Skeletal muscle satellite cell (primary cell): Measurements from ENCODE around the gene APEX1.
"Not testable (repeated sequence)": the region's sequence is repeated elsewhere in the genome, so short reads cannot be mapped to it uniquely, and the experiment has no call there.

Experiments used
- H3K27me3 ChIP-seq: 2 replicates; pipeline ENCODE4 v1.7.0; 2013; ENCODE audit warnings: low read length; ENCODE audit not compliant: control insufficient read depth, insufficient read depth
- H3K36me3 ChIP-seq: 2 replicates; pipeline ENCODE4 v1.7.0; 2013; ENCODE audit warnings: mild to moderate bottlenecking, control low read depth, low read length; ENCODE audit not compliant: insufficient read depth
- H3K4me1 ChIP-seq: 2 replicates; pipeline ENCODE4 v1.7.0; 2013; ENCODE audit warnings: low read length; ENCODE audit not compliant: control insufficient read depth, insufficient read depth
- H3K4me2 ChIP-seq: 2 replicates; pipeline ENCODE4 v1.7.0; 2013; ENCODE audit warnings: mild to moderate bottlenecking, low read length
- H3K4me3 ChIP-seq: 2 replicates; pipeline ENCODE4 v1.7.0; 2013; ENCODE audit warnings: low read length
- H3K9ac ChIP-seq: 2 replicates; pipeline ENCODE4 v1.7.0; 2013; ENCODE audit warnings: mild to moderate bottlenecking, low read depth, low read length, moderate library complexity
- H3K9me3 ChIP-seq: replicated peaks from 2 replicates; pipeline ENCODE4 v1.7.0; 2013; ENCODE audit warnings: mild to moderate bottlenecking, control low read depth, low read length

APEX1 gene

DNA sequence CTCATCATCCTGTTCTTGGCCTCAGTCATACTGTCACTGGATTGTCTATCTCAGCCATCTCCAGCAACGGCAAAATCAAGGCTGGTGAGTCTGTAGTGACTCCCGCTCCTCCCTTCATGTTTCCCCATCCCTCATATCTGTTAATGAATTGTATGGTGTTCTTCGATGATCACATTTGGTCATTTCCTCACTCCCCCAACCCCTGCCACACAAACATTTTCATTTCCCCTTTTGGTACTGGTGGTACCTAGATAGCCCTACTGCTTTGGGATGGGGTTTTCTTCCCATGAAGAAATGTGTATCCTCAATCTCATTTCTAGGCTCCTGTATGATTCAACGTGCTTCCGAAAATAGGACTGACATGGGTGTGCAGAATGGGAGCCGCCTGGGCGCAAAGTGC is 16.4 kb upstream of the APEX1 start:
- Histone ChIP-seq H3K4me2 (no peak overlapping the region), H3K9ac (no peak overlapping the region), H3K27me3 (no peaks in the 10 kb centered on the region), H3K4me1 (peaks cover 26% of the 10 kb centered on the region), H3K36me3 (no peaks in the 10 kb centered on the region), H3K4me3 (no peak overlapping the region), H3K9me3 (no peaks in the 10 kb centered on the region)

DNA sequence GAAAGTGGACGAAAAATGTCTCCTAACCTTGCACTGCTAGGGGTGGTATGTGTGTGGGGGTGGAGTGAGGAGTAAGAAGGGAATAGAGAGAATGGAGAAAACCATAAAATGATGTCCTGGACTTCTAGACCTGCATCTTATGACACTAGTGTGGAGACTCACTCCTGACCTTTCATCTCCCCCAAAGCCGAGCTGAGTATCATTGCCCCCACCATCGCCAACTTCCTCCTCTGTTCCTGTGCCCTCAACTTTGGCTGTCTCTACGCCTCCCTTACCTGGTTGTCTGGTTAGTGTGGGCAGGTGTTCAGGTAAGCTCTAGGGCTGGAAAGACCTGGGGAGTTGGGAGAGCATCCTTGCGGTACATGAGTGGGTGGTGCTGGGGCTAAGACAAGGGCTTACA is 14.6 kb upstream of the APEX1 start:
- H3K36me3 ChIP-seq, result peaks cover 2% of the 10 kb centered on the region
- no peaks in the 10 kb centered on the region for H3K27me3 ChIP-seq
- no peak overlapping the region for H3K9ac ChIP-seq
- peaks cover 18% of the 10 kb centered on the region for H3K4me1 ChIP-seq
- no peaks in the 10 kb centered on the region for H3K9me3 ChIP-seq
- no peak overlapping the region for H3K4me2 ChIP-seq
- no peak overlapping the region for H3K4me3 ChIP-seq

DNA sequence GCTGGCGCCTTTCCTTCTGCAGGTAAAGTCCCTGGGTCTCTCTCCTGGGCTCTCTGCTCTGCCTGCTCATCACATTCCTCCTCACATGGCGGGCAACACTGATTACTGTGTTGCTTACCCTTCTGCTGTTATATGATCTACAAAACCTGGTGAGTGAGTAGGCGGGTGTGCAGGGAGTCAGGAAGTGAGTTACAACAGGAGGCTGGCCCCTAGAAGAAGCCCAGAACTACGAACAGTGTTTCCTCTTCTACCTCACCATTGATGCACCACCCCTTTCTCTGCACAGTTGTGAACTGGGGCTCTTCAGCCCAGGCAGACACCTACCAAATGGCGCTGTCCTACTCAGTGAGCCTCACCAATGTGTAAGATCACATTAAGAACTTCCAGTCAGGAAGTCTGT is 14.1 kb upstream of the APEX1 start:
- H3K4me3 ChIP-seq, result no peak overlapping the region

DNA sequence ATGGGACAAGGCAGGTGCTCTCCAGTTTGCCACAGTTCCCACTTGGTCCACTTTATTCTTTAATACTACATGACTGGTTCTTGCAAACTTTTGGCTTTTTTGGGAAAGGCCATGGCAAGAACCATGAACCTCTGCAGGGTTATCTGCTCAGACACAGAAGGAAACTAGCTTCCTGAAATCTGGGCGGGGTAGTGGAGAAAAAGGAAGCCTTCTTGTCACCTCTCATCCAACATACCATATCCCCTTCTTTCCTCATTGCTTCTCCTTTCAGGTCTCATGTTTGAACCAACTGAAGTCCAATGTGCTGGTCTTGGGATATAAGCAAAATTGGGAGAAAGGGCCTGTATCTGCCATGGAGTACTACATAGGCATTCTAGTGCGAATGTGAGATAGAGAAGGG is 13.6 kb upstream of the APEX1 start:
- Histone ChIP-seq H3K36me3 (peaks cover 12% of the 10 kb centered on the region), H3K4me3 (no peak overlapping the region), H3K9ac (no peak overlapping the region), H3K9me3 (no peaks in the 10 kb centered on the region), H3K27me3 (no peaks in the 10 kb centered on the region), H3K4me1 (peaks cover 8% of the 10 kb centered on the region), H3K4me2 (no peak overlapping the region)

More for the DNA sequence above, 14.1 kb upstream of the APEX1 start:
- peaks cover 7% of the 10 kb centered on the region for H3K36me3 ChIP-seq
- H3K9ac ChIP-seq, result no peak overlapping the region
- no peaks in the 10 kb centered on the region for H3K27me3 ChIP-seq
- peaks cover 13% of the 10 kb centered on the region for H3K4me1 ChIP-seq
- no peak overlapping the region for H3K4me2 ChIP-seq
- no peaks in the 10 kb centered on the region for H3K9me3 ChIP-seq

DNA sequence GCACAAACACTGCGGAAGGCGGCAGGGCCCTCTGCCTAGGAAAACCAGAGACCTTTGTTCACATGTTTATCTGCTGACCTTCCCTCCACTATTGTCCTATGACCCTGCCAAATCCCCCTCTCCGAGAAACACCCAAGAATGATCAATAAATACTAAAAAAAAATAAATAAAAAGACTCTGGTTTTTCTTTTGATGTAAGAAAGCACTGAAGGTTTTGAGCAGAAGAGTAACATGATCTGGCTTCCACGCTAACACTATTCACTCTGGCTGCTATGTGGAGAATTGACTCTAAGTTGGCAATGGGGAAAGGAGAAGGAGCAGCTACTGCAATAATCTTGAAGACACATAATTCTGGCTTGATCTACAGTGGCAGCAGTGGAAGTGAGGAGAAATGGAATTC is 11.4 kb upstream of the APEX1 start:
- H3K4me2 ChIP-seq, H3K4me3 ChIP-seq, H3K9ac ChIP-seq, H3K4me1 ChIP-seq, H3K27me3 ChIP-seq, H3K9me3 ChIP-seq: not testable (repeated sequence)
- H3K36me3 ChIP-seq, result peaks cover 34% of the 10 kb centered on the region

DNA sequence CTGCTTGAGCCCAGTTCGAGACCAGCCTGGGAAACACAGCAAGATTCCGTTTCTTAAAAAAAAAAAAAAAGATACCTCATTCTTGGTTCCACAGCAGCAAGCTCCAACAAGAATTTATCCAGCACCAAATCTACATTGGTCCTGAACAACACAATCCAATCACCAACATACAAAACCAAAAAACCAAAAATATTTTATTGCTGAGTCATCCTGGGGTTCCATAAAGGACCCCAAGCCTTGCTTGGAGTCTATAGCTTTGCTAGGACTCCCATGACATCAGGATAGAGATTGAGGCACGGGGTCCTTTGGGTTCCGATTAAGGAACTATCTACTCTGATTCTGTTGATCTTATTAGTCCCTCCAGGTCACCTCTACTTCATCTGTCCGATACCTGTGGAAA is 8.1 kb upstream of the APEX1 start:
- Histone ChIP-seq H3K27me3 (no peaks in the 10 kb centered on the region), H3K4me3 (no peak overlapping the region), H3K36me3 (peaks cover 52% of the 10 kb centered on the region)

DNA sequence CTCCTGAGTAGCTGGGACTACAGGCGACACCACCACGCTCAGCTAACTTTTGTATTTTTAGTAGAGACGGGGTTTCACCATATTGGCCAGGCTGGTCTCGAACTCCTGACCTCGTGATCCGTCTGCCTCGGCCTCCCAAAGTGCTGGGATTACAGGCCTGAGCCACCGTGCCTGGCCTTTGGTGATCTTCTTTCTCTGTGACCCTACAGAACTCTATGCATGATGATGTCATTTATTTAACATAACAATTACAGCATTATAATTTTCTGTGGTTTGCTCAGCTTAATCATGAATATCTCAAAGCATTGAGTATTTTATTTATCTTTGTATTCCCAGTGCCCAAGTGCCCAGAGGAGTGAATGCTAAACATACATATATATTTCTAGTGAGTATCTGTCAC is 2.2 kb upstream of the APEX1 start:
- not testable (repeated sequence) for H3K27me3 ChIP-seq, H3K4me2 ChIP-seq, H3K9ac ChIP-seq, H3K9me3 ChIP-seq, H3K4me3 ChIP-seq
- peaks cover 47% of the 10 kb centered on the region for H3K36me3 ChIP-seq
- H3K4me1 ChIP-seq, result peaks cover 13% of the 10 kb centered on the region

More for the DNA sequence above, 8.1 kb upstream of the APEX1 start:
- Histone ChIP-seq H3K4me1 (no peaks in the 10 kb centered on the region), H3K9ac (no peak overlapping the region), H3K9me3 (no peaks in the 10 kb centered on the region), H3K4me2 (no peak overlapping the region)

DNA sequence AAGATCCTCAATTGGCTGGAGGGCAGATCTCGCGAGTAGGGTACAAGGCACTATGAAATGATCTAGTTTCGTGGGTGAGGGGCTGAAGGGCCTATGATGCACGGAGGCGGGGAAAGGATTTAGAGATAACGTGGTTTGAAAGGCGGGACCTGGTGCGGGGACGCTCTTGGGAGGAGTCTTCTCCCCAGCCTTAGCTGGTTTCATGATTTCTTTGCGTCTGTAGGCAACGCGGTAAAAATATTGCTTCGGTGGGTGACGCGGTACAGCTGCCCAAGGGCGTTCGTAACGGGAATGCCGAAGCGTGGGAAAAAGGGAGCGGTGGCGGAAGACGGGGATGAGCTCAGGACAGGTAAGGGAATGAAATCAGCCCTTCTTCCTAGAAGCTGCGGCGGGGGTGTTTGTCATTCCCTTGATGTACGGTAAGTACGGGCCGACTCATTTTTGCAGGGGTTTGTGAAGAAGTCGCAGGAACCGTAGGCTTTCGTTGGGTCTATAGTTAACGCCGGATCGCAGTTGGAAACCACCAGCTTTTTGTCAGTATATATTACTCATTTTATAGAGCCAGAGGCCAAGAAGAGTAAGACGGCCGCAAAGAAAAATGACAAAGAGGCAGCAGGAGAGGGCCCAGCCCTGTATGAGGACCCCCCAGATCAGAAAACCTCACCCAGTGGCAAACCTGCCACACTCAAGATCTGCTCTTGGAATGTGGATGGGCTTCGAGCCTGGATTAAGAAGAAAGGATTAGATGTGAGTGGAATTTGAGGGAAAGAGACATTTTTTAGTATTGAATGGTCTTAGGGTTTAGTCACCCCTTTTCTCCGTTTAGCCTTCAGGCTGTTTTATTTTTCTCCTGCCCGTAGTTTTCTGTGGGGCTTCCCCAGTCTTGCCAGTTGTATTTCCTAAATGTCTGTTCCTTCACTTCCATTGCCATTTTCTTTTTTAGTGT is 602 bp downstream of the APEX1 start:
- H3K4me1 ChIP-seq, result peaks cover 21% of the 10 kb centered on the region
- H3K4me3 ChIP-seq, result peak overlapping the region; percentile 77
- peak overlapping the region; percentile 90 for H3K9ac ChIP-seq
- H3K9me3 ChIP-seq, result no peaks in the 10 kb centered on the region
- no peaks in the 10 kb centered on the region for H3K27me3 ChIP-seq
- peak overlapping the region; percentile 88 for H3K4me2 ChIP-seq
- peaks cover 43% of the 10 kb centered on the region for H3K36me3 ChIP-seq

DNA sequence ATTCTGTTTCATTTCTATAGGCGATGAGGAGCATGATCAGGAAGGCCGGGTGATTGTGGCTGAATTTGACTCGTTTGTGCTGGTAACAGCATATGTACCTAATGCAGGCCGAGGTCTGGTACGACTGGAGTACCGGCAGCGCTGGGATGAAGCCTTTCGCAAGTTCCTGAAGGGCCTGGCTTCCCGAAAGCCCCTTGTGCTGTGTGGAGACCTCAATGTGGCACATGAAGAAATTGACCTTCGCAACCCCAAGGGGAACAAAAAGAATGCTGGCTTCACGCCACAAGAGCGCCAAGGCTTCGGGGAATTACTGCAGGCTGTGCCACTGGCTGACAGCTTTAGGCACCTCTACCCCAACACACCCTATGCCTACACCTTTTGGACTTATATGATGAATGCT is 1.9 kb downstream of the APEX1 start:
- H3K9ac ChIP-seq, result peak overlapping the region; percentile 90
- peaks cover 21% of the 10 kb centered on the region for H3K4me1 ChIP-seq
- H3K4me2 ChIP-seq, result peak overlapping the region; percentile 88
- peaks cover 39% of the 10 kb centered on the region for H3K36me3 ChIP-seq
- no peaks in the 10 kb centered on the region for H3K9me3 ChIP-seq
- H3K27me3 ChIP-seq, result no peaks in the 10 kb centered on the region
- no peak overlapping the region for H3K4me3 ChIP-seq

DNA sequence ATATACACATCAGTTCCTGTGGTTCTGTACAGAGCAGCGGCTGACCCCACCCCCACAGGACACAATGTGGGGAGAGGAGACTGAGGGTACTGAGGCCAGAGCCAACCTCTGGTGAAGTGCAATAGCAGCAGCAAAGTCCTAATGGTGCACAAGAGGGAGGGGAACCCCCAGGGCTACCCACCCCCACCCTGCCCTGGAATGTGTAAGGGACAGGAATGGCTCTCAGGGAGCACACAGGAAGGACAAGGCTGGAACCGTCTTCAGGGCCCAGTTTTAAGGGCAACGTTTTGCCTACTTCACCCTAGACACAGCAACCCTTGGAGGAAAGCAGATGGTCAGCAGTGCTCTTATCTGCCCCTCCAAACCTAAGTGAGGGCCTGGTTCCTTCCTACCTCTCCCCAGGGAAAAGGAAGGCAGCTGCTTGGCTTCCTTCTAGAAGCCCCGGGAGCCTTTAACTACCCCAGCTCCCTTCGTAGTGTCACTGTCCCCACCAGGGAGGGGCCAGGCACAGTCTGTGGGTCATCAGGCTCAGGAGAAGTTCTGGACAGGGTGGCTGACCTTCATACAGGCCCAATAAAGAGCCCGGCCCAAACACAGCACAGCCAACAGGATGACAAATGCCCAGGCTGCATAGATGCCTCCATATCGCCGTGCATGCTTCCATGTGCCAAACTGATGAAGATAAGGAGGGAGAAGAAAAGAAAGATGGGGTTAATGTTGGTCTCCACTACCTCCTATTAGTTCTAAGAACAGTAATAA is 3.2 kb downstream of the APEX1 start:
- Histone ChIP-seq H3K4me1 (peaks cover 21% of the 10 kb centered on the region), H3K27me3 (no peaks in the 10 kb centered on the region), H3K4me2 (no peak overlapping the region), H3K36me3 (peaks cover 36% of the 10 kb centered on the region), H3K9me3 (no peaks in the 10 kb centered on the region), H3K9ac (no peak overlapping the region), H3K4me3 (no peak overlapping the region)

DNA sequence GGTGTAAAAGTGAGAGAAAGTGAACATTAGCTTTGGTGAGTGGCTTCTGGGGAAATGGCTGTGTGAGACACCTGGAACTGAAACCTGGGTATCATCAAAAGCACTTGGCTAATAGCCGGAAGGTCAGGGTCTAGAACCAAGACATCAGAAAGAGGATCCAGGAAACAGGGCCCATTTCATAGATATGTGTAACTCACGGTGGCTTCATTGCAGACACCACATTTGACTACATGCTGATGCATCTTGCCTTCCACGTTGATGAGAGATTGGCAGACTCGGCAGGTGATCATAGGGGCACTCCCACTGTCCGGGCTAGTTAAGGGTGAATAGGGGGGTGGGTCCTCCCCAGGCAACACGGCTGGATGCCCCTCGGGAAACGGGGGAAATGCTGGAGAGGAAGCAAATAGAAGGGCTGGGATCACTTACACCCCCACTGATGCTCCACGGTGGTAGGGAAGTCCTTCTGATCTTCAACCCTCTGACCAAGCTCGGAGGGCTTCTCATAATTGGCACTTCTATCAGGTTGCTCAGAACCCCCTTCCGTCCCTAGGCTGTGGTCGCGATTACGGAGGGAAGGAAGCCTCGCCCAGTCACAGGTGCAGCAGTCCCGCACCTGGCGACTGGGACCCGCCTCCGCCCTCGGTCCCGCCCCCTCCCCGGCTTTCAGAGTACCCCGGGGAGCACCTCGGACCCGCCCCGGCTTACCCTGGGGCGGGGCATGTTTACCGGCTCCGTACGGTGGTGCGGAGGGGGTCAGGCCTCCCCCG is 5.6 kb downstream of the APEX1 start:
- Histone ChIP-seq H3K4me2 (peak overlapping the region; percentile 90), H3K4me3 (peak overlapping the region; percentile 85), H3K27me3 (no peaks in the 10 kb centered on the region), H3K9ac (peak overlapping the region; percentile 89), H3K36me3 (peaks cover 36% of the 10 kb centered on the region), H3K9me3 (no peaks in the 10 kb centered on the region), H3K4me1 (peaks cover 17% of the 10 kb centered on the region)
